Neuronal stem cell (in vitro differentiated cells): Measurements from ENCODE around the gene RNASE8.

Experiments
- DNase-seq: peaks from one replicate; pipeline ENCODE4 v3.0.0-alpha.2; 2013; ENCODE audit warnings: low spot score
- H2AFZ ChIP-seq: one replicate; pipeline ENCODE4 v1.6.1; 2013; ENCODE audit warnings: mild to moderate bottlenecking, low read length, inconsistent platforms
- H2AK5ac ChIP-seq: 2 replicates; pipeline ENCODE4 v1.6.1; 2013; ENCODE audit warnings: low read depth, mild to moderate bottlenecking, inconsistent platforms, low read length, moderate library complexity, mixed read lengths
- H2BK120ac ChIP-seq: 2 replicates; pipeline ENCODE4 v1.6.1; 2013; ENCODE audit warnings: low read depth, mild to moderate bottlenecking, inconsistent platforms, low read length, moderate library complexity, mixed read lengths
- H2BK12ac ChIP-seq: one replicate; pipeline ENCODE4 v1.6.1; 2013; ENCODE audit warnings: low read length, inconsistent platforms
- H2BK15ac ChIP-seq: 2 replicates; pipeline ENCODE4 v1.6.1; 2013; ENCODE audit warnings: mild to moderate bottlenecking, low read length, inconsistent platforms, mixed read lengths
- H2BK5ac ChIP-seq: one replicate; pipeline ENCODE4 v1.6.1; 2013; ENCODE audit warnings: inconsistent platforms, mild to moderate bottlenecking, low read length, moderate library complexity
- H3K14ac ChIP-seq: one replicate; pipeline ENCODE4 v1.6.1; 2013; ENCODE audit warnings: low read length, inconsistent platforms
- H3K18ac ChIP-seq: 2 replicates; pipeline ENCODE4 v1.6.1; 2013; ENCODE audit warnings: low read length, inconsistent platforms
- H3K23ac ChIP-seq: 2 replicates; pipeline ENCODE4 v1.6.1; 2013; ENCODE audit warnings: low read depth, mild to moderate bottlenecking, mixed read lengths, low read length, inconsistent platforms; ENCODE audit not compliant: poor library complexity
- H3K27ac ChIP-seq: replicated peaks from 3 replicates; pipeline ENCODE4 v1.5.1; 2013; ENCODE audit warnings: low read length, inconsistent platforms
- H3K27me3 ChIP-seq, 3 experiments: 2 replicates each; pipeline ENCODE4 v1.6.1; 2013; ENCODE audit warnings: low read length in 3 of 3, mild to moderate bottlenecking in 2 of 3, inconsistent platforms in 1 of 3, low read depth in 1 of 3, mixed read lengths in 1 of 3, moderate library complexity in 1 of 3; ENCODE audit not compliant: control insufficient read depth in 3 of 3, insufficient read depth in 3 of 3
- H3K36me3 ChIP-seq, 2 donors: replicated peaks in 1 of 2; 2 replicates each; pipeline ENCODE4 v1.6.1; 2013; ENCODE audit warnings: low read length in 2 of 2; ENCODE audit not compliant: control insufficient read depth in 2 of 2, insufficient read depth in 2 of 2
- H3K4ac ChIP-seq: 2 replicates; pipeline ENCODE4 v1.6.1; 2013; ENCODE audit warnings: inconsistent platforms, mild to moderate bottlenecking, low read length, moderate library complexity
- H3K4me1 ChIP-seq, 2 donors: 1 replicate in 1 of 2; 2 replicates in 1 of 2; pipeline ENCODE4 v1.6.1; 2013; ENCODE audit warnings: low read length in 2 of 2, low read depth in 1 of 2; ENCODE audit not compliant: control insufficient read depth in 2 of 2, insufficient read depth in 1 of 2
- H3K4me2 ChIP-seq: one replicate; pipeline ENCODE4 v1.6.1; 2013; ENCODE audit warnings: mild to moderate bottlenecking, low read length, inconsistent platforms; ENCODE audit not compliant: insufficient read depth, poor library complexity, severe bottlenecking
- H3K4me3 ChIP-seq, 2 donors: 2 replicates each; pipeline ENCODE4 v1.5.1; 2013; ENCODE audit warnings: low read length in 2 of 2, mild to moderate bottlenecking in 2 of 2, inconsistent platforms in 1 of 2, moderate library complexity in 1 of 2
- H3K79me1 ChIP-seq: one replicate; pipeline ENCODE4 v1.6.1; 2013; ENCODE audit warnings: low read depth, mild to moderate bottlenecking, inconsistent platforms, low read length, moderate library complexity
- H3K9ac ChIP-seq: one replicate; pipeline ENCODE4 v1.6.1; 2013; ENCODE audit warnings: mild to moderate bottlenecking, low read depth, low read length, inconsistent platforms; ENCODE audit not compliant: poor library complexity
- H3K9me3 ChIP-seq, 2 donors: replicated peaks in 1 of 2; 2 replicates each; pipeline versions ENCODE3 to v1.6.1; 2013; ENCODE audit warnings: low read length in 2 of 2, mild to moderate bottlenecking in 2 of 2, inconsistent platforms in 1 of 2, low read depth in 1 of 2, mixed read lengths in 1 of 2, moderate library complexity in 1 of 2; ENCODE audit not compliant: control insufficient read depth in 2 of 2, insufficient read depth in 1 of 2
- H4K8ac ChIP-seq: one replicate; pipeline ENCODE4 v1.6.1; 2013; ENCODE audit warnings: low read depth, mild to moderate bottlenecking, inconsistent platforms, low read length, moderate library complexity
- H4K91ac ChIP-seq: one replicate; pipeline ENCODE4 v1.6.1; 2013; ENCODE audit warnings: low read length, low read depth, mild to moderate bottlenecking, inconsistent platforms; ENCODE audit not compliant: poor library complexity
- WGBS, 2 donors: extraction: QIAGEN DNeasy Blood & Tissue Kit; methylation state at CpG; one replicate each; pipeline ENCODE4 v1.1.7; 2013; ENCODE audit warnings: missing lambda C conversion rate in 2 of 2, mixed read lengths in 1 of 2; ENCODE audit not compliant: insufficient read length in 2 of 2, insufficient replicate concordance in 1 of 2; ENCODE audit errors: extremely low coverage in 2 of 2; 5-methylcytosine and 5-hydroxymethylcytosine counted together

RNASE8 gene

GRCh38 chr14:21091821-21092272 lies 34.2 kb downstream of the RNASE8 start:
- Histone ChIP-seq H2BK120ac (no peak overlapping the region), H3K36me3 (peaks cover 45 to 64% of the 10 kb centered on the region in 2 donors), H2AK5ac (peak overlapping the region; percentile 58), H2BK5ac (peak overlapping the region; percentile 82), H2BK15ac (no peak overlapping the region), H3K27me3 (no peaks in the 10 kb centered on the region), H4K91ac (no peak overlapping the region), H3K14ac (peak overlapping the region; percentile 12), H3K27ac (no peak overlapping the region), H3K79me1 (peaks cover 11% of the 10 kb centered on the region), H3K4me1 (peaks cover 37 to 45% of the 10 kb centered on the region in 2 donors), H3K9me3 (peaks cover 0 to 2% of the 10 kb centered on the region in 2 donors), H2AFZ (no peak overlapping the region), H3K23ac (peak overlapping the region; percentile 58), H3K18ac (peak overlapping the region; percentile 83), H3K4me2 (no peak overlapping the region), H3K4ac (no peak overlapping the region), H4K8ac (no peak overlapping the region), H2BK12ac (peak overlapping the region; percentile 7), H3K4me3 (no peak overlapping the region), H3K9ac (peak overlapping the region; percentile 83)
- no CpG with 5 or more reads among the region's 42 CpGs for WGBS, 2 donors
- DNase-seq: no peak

- H3K4me3 ChIP-seq: no peak overlapping the region
- no CpG with 5 or more reads among the region's 59 CpGs for WGBS, 2 donors
- no peaks in the 10 kb centered on the region for H3K27me3 ChIP-seq
- peak overlapping the region; percentile 71 for H3K14ac ChIP-seq
- peaks cover 44 to 61% of the 10 kb centered on the region in 2 donors for H3K36me3 ChIP-seq
- no peaks in the 10 kb centered on the region for H3K9me3 ChIP-seq
- H2BK5ac ChIP-seq: peak overlapping the region; percentile 82
- peak overlapping the region; percentile 99 for H4K91ac ChIP-seq
- peaks cover 31 to 44% of the 10 kb centered on the region in 2 donors for H3K4me1 ChIP-seq
- no peak overlapping the region for H2AFZ ChIP-seq
- peak overlapping the region; percentile 58 for H3K23ac ChIP-seq
- peak overlapping the region; percentile 98 for H2AK5ac ChIP-seq
- DNase-seq: peak; percentile 79
- H2BK12ac ChIP-seq: peak overlapping the region; percentile 95
- peak overlapping the region; percentile 99 for H3K27ac ChIP-seq
- H3K9ac ChIP-seq: peak overlapping the region; percentile 83
- H4K8ac ChIP-seq: peak overlapping the region; percentile 66
- peaks cover 11% of the 10 kb centered on the region for H3K79me1 ChIP-seq
- peak overlapping the region; percentile 28 for H3K4me2 ChIP-seq
- peak overlapping the region; percentile 83 for H2BK120ac ChIP-seq
- H3K4ac ChIP-seq: peak overlapping the region; percentile 32
- H2BK15ac ChIP-seq: peak overlapping the region; percentile 88
- H3K18ac ChIP-seq: peak overlapping the region; percentile 98
These were observed 34.8 kb downstream of the RNASE8 start for GRCh38 chr14:21092273-21093011.

GRCh38 chr14:21093018-21093417 lies 35.4 kb downstream of the RNASE8 start:
- peak overlapping the region; percentile 88 for H2BK15ac ChIP-seq
- H3K23ac ChIP-seq: peak overlapping the region; percentile 58
- peaks cover 44 to 59% of the 10 kb centered on the region in 2 donors for H3K36me3 ChIP-seq
- peak overlapping the region; percentile 98 for H2AK5ac ChIP-seq
- no peak overlapping the region for H3K4me3 ChIP-seq
- peak overlapping the region; percentile 95 for H2BK12ac ChIP-seq
- H3K4me1 ChIP-seq: peaks cover 28 to 41% of the 10 kb centered on the region in 2 donors
- peak overlapping the region; percentile 99 for H4K91ac ChIP-seq
- H3K79me1 ChIP-seq: peaks cover 11% of the 10 kb centered on the region
- H3K27ac ChIP-seq: peak overlapping the region; percentile 99
- H4K8ac ChIP-seq: peak overlapping the region; percentile 66
- peak overlapping the region; percentile 82 for H2BK5ac ChIP-seq
- H2BK120ac ChIP-seq: peak overlapping the region; percentile 83
- H3K9ac ChIP-seq: peak overlapping the region; percentile 78
- peak overlapping the region; percentile 32 for H3K4ac ChIP-seq
- H3K27me3 ChIP-seq: no peaks in the 10 kb centered on the region
- no peaks in the 10 kb centered on the region for H3K9me3 ChIP-seq
- WGBS, 2 donors: no CpG with 5 or more reads among the region's 36 CpGs
- no peak overlapping the region for H2AFZ ChIP-seq
- H3K4me2 ChIP-seq: peak overlapping the region; percentile 53
- peak overlapping the region; percentile 98 for H3K18ac ChIP-seq
- no peak for DNase-seq
- H3K14ac ChIP-seq: peak overlapping the region; percentile 72
